ENCODE measurements around the gene PTTG2.

DNA sequence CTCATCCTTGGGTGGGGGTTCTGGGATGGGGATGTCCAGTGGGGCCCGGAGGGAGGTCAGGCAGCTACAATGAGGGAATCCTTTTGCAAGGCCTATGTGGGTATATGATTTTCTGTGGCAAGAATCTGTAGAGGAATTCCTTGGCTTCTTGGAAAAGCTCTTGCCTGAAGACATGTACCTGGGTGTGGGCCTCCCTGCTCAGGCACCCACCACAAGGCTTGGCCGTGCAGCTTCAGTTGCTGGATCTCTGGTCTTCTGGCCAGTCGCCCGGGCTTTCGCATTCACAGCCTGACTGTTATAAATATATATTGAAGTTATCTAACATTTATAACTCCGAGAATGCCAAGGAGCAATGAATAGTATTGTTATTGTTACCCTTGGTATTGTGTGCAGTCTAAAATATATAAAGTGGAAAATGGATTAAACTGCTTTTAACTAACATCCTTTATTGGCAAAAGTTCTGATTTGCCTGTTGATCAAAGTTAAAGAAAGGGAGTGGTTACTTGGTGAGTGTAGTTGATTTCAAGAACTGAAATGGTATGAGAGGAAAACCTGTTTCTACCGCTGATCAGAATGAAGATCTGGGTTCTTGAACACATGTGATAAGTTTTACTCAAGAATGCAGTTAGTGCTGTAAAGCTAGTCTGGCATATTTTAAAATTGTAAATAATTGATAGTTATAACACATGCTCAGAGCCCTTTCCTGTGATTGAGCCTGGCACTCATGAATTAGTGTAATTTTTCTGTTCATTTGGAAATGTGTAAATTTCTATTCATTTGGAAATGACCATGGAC, 36.0 kb downstream of the PTTG2 start:
- TF ChIP-seq, protein P1, sequence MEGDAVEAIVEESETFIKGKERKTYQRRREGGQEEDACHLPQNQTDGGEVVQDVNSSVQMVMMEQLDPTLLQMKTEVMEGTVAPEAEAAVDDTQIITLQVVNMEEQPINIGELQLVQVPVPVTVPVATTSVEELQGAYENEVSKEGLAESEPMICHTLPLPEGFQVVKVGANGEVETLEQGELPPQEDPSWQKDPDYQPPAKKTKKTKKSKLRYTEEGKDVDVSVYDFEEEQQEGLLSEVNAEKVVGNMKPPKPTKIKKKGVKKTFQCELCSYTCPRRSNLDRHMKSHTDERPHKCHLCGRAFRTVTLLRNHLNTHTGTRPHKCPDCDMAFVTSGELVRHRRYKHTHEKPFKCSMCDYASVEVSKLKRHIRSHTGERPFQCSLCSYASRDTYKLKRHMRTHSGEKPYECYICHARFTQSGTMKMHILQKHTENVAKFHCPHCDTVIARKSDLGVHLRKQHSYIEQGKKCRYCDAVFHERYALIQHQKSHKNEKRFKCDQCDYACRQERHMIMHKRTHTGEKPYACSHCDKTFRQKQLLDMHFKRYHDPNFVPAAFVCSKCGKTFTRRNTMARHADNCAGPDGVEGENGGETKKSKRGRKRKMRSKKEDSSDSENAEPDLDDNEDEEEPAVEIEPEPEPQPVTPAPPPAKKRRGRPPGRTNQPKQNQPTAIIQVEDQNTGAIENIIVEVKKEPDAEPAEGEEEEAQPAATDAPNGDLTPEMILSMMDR (IDR thresholded peaks at IDR 0.05), result no peak
- TF ChIP-seq POLR2A (IDR thresholded peaks at IDR 0.05), result no peak
